ENCODE data around the gene TBC1D22A.

The TBC1D22A gene

DNA sequence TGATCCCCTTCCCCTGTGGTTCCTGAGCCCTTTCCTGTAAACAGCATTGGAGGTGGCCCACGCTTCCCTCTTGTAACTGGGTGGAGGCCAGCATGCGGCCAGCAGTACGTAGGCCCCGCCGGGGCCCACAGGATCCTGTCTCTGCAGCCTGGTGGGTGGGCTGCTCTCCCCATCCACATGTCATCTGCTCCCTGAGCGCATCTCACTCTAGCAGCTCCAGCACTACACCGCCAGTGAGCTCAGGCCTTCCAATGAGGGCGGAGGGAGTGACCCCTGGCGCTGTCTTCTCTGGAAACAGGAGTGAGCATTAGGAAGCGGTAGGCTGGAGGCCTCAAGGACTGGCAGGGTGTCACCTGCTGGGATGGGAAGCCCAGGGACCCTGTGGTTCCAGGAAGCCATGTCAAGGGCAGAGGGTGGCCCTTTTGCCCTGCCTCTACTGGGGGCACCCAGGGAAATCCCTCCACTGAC lies 363.9 kb downstream of the TBC1D22A start:
- H3K4me3 ChIP-seq (ENCODE audit: low read length): no peak overlapping the region
- H3K27me3 ChIP-seq (ENCODE audit: control insufficient read depth, insufficient read depth, low read length): no peaks in the 10 kb centered on the region
- H3K9ac ChIP-seq (ENCODE audit: low read length): no peak overlapping the region
- no peaks in the 10 kb centered on the region for H3K36me3 ChIP-seq (ENCODE audit: control insufficient read depth, insufficient read depth, low read length)
- H3K4me1 ChIP-seq (ENCODE audit: control insufficient read depth, insufficient read depth, low read length): peaks cover 11% of the 10 kb centered on the region
- no peaks in the 10 kb centered on the region for H3K9me3 ChIP-seq (ENCODE audit: control insufficient read depth, low read length)

- Histone ChIP-seq H3K27me3 (ENCODE audit: control insufficient read depth, insufficient read depth, low read length) (no peaks in the 10 kb centered on the region), H3K4me1 (ENCODE audit: control insufficient read depth, insufficient read depth, low read length) (peaks cover 11% of the 10 kb centered on the region), H3K36me3 (ENCODE audit: control insufficient read depth, insufficient read depth, low read length) (no peaks in the 10 kb centered on the region), H3K9me3 (ENCODE audit: control insufficient read depth, low read length) (no peaks in the 10 kb centered on the region), H3K4me3 (ENCODE audit: low read length) (no peak overlapping the region), H3K9ac (ENCODE audit: low read length) (no peak overlapping the region)
Measured at GRCh38 chr22:47127441-47127871, 365.0 kb downstream of the TBC1D22A start.

DNA sequence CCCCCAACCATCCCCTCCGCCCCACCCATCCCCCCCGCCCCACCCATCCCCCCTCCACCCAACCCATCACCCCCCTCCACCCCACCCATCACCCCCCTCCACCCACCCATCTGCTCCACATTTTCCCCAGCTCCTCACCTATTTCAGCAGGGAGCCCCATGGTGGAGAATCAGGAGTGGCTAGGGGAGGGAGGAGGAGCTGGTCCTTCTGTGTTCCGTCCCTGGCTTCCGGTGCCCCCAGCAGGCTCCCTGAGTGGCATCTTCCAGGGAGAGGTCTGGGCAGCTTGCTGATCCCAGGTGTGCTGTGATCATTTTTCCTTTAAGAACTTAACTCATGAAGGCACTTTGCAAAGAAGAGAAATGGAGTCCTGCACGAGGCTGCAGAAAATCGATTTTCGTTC lies 365.8 kb downstream of the TBC1D22A start:
- no peaks in the 10 kb centered on the region for H3K9me3 ChIP-seq (ENCODE audit: control insufficient read depth, low read length)
- no peaks in the 10 kb centered on the region for H3K36me3 ChIP-seq (ENCODE audit: control insufficient read depth, insufficient read depth, low read length)
- H3K9ac ChIP-seq (ENCODE audit: low read length): no peak overlapping the region
- H3K27me3 ChIP-seq (ENCODE audit: control insufficient read depth, insufficient read depth, low read length): no peaks in the 10 kb centered on the region
- no peak overlapping the region for H3K4me3 ChIP-seq (ENCODE audit: low read length)
- peaks cover 11% of the 10 kb centered on the region for H3K4me1 ChIP-seq (ENCODE audit: control insufficient read depth, insufficient read depth, low read length)

GRCh38 chr22:47128622-47129215 lies 366.3 kb downstream of the TBC1D22A start:
- H3K4me1 ChIP-seq (ENCODE audit: control insufficient read depth, insufficient read depth, low read length): peaks cover 11% of the 10 kb centered on the region

DNA sequence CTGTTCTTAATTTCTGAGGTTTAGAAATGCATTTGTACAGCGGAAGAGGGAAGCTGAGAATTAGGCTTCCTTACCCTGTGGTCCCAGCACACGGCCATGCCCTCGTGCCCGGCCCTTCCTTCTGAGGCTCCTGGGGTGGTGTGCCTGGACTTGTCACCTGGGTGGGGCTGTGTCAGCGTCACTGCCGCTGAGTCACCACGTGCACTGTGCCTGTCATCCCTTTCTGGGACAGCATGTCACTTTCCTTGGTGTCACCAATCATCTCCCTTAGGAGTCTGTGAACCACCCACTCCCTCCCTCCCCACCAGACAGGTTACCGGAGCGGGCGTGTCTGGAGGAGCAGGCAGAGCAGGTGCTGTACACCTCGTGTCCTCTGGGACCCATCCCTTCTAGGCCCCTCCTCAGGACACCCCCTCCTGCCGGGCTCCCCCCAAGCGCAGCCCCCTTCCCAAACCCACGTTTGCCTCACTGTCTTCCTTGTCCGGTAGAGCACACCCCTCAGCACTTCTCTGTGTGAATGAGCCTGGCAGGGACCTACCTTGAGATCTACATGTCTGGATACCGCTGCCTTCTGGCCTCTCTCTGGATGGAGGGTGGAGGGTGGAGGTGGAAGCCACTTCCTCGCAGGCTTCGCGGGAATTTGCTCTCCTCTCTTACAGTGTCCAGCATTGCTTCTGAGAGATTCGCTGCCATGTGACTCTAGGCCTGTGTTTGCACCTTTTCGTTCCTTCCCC lies 367.6 kb downstream of the TBC1D22A start:
- Histone ChIP-seq H3K4me3 (ENCODE audit: low read length) (no peak overlapping the region), H3K9ac (ENCODE audit: low read length) (no peak overlapping the region), H3K9me3 (ENCODE audit: control insufficient read depth, low read length) (no peaks in the 10 kb centered on the region), H3K4me1 (ENCODE audit: control insufficient read depth, insufficient read depth, low read length) (peaks cover 11% of the 10 kb centered on the region), H3K27me3 (ENCODE audit: control insufficient read depth, insufficient read depth, low read length) (no peaks in the 10 kb centered on the region), H3K36me3 (ENCODE audit: control insufficient read depth, insufficient read depth, low read length) (no peaks in the 10 kb centered on the region)

More at GRCh38 chr22:47128622-47129215, 366.3 kb downstream of the TBC1D22A start:
- H3K9me3 ChIP-seq (ENCODE audit: control insufficient read depth, low read length): no peaks in the 10 kb centered on the region
- no peak overlapping the region for H3K4me3 ChIP-seq (ENCODE audit: low read length)
- no peak overlapping the region for H3K9ac ChIP-seq (ENCODE audit: low read length)
- H3K27me3 ChIP-seq (ENCODE audit: control insufficient read depth, insufficient read depth, low read length): no peaks in the 10 kb centered on the region
- no peaks in the 10 kb centered on the region for H3K36me3 ChIP-seq (ENCODE audit: control insufficient read depth, insufficient read depth, low read length)

- Histone ChIP-seq H3K4me1 (ENCODE audit: control insufficient read depth, insufficient read depth, low read length) (peaks cover 11% of the 10 kb centered on the region), H3K27me3 (ENCODE audit: control insufficient read depth, insufficient read depth, low read length) (no peaks in the 10 kb centered on the region), H3K9me3 (ENCODE audit: control insufficient read depth, low read length) (no peaks in the 10 kb centered on the region)
Measured at GRCh38 chr22:47130883-47131631, 368.6 kb downstream of the TBC1D22A start.

GRCh38 chr22:47131632-47132427 lies 369.4 kb downstream of the TBC1D22A start:
- Histone ChIP-seq H3K36me3 (ENCODE audit: control insufficient read depth, insufficient read depth, low read length) (no peaks in the 10 kb centered on the region), H3K9ac (ENCODE audit: low read length) (no peak overlapping the region), H3K4me1 (ENCODE audit: control insufficient read depth, insufficient read depth, low read length) (peaks cover 11% of the 10 kb centered on the region), H3K4me3 (ENCODE audit: low read length) (no peak overlapping the region), H3K9me3 (ENCODE audit: control insufficient read depth, low read length) (no peaks in the 10 kb centered on the region), H3K27me3 (ENCODE audit: control insufficient read depth, insufficient read depth, low read length) (no peaks in the 10 kb centered on the region)

More at GRCh38 chr22:47130883-47131631, 368.6 kb downstream of the TBC1D22A start:
- Histone ChIP-seq H3K36me3 (ENCODE audit: control insufficient read depth, insufficient read depth, low read length) (no peaks in the 10 kb centered on the region), H3K4me3 (ENCODE audit: low read length) (no peak overlapping the region), H3K9ac (ENCODE audit: low read length) (no peak overlapping the region)

- Histone ChIP-seq H3K9me3 (ENCODE audit: control insufficient read depth, low read length) (no peaks in the 10 kb centered on the region), H3K4me1 (ENCODE audit: control insufficient read depth, insufficient read depth, low read length) (peaks cover 11% of the 10 kb centered on the region), H3K27me3 (ENCODE audit: control insufficient read depth, insufficient read depth, low read length) (no peaks in the 10 kb centered on the region), H3K4me3 (ENCODE audit: low read length) (no peak overlapping the region), H3K9ac (ENCODE audit: low read length) (no peak overlapping the region), H3K36me3 (ENCODE audit: control insufficient read depth, insufficient read depth, low read length) (no peaks in the 10 kb centered on the region)
Measured at GRCh38 chr22:47132428-47132825, 370.0 kb downstream of the TBC1D22A start.

- no peaks in the 10 kb centered on the region for H3K36me3 ChIP-seq (ENCODE audit: control insufficient read depth, insufficient read depth, low read length)
- no peaks in the 10 kb centered on the region for H3K27me3 ChIP-seq (ENCODE audit: control insufficient read depth, insufficient read depth, low read length)
- H3K4me3 ChIP-seq (ENCODE audit: low read length): no peak overlapping the region
- H3K4me1 ChIP-seq (ENCODE audit: control insufficient read depth, insufficient read depth, low read length): peaks cover 11% of the 10 kb centered on the region
- H3K9ac ChIP-seq (ENCODE audit: low read length): no peak overlapping the region
- H3K9me3 ChIP-seq (ENCODE audit: control insufficient read depth, low read length): no peaks in the 10 kb centered on the region
Measured at GRCh38 chr22:47133061-47133969, 370.9 kb downstream of the TBC1D22A start.

DNA sequence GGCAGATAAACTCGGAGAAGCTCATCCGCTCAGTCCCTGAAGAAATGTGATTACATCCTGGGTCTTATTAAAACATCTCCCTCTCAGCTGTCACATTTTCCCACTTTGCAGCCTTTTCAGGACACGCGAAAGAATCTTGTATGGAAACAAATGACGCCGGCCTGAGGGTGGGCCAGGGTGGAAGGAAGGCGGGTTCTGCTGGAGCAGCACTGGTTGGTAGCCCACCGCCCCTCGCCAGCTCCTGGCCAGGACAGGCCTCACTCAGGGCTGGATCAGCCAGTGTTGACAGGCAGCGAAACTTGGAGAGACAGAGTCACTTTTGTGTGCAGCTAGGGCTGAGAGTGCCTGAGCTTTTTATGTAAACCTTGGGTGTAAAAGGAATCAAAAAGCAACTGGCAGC lies 371.8 kb downstream of the TBC1D22A start:
- no peaks in the 10 kb centered on the region for H3K36me3 ChIP-seq (ENCODE audit: control insufficient read depth, insufficient read depth, low read length)
- H3K27me3 ChIP-seq (ENCODE audit: control insufficient read depth, insufficient read depth, low read length): no peaks in the 10 kb centered on the region

DNA sequence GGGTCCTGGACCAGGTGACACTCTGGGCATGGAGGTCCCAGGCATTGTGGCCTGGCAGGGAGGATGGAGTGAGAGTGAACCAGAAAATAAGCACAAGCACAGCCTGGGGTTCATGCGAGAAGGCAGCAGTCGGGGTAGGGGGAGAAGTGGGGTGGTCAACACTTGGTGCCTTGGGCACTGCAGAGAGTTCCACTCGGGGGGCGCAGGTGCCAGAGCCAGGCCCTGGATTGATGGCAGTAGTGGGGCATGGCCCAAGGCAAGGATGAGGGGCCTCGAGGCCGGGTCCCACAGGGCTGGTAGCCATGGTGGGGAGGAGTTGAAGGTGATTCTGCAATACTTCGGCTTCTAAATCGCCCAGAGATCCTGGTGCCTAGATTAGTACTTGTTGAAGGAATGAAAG lies 372.9 kb downstream of the TBC1D22A start:
- Histone ChIP-seq H3K9ac (ENCODE audit: low read length) (no peak overlapping the region), H3K36me3 (ENCODE audit: control insufficient read depth, insufficient read depth, low read length) (no peaks in the 10 kb centered on the region), H3K9me3 (ENCODE audit: control insufficient read depth, low read length) (no peaks in the 10 kb centered on the region), H3K4me1 (ENCODE audit: control insufficient read depth, insufficient read depth, low read length) (peaks cover 2% of the 10 kb centered on the region), H3K27me3 (ENCODE audit: control insufficient read depth, insufficient read depth, low read length) (no peaks in the 10 kb centered on the region), H3K4me3 (ENCODE audit: low read length) (no peak overlapping the region)

More for the DNA sequence above, 371.8 kb downstream of the TBC1D22A start:
- Histone ChIP-seq H3K9ac (ENCODE audit: low read length) (no peak overlapping the region), H3K4me1 (ENCODE audit: control insufficient read depth, insufficient read depth, low read length) (peaks cover 11% of the 10 kb centered on the region), H3K9me3 (ENCODE audit: control insufficient read depth, low read length) (no peaks in the 10 kb centered on the region), H3K4me3 (ENCODE audit: low read length) (no peak overlapping the region)
